Inflammatory macrophage treated with lipopolysaccharide for 4 hours (primary cell): Measurements from ENCODE around the gene RTN4RL1.

Experiments
- DNase-seq: peaks from one replicate; pipeline ENCODE4 v3.0.0-alpha.2; 2020

Gene RTN4RL1

DNA sequence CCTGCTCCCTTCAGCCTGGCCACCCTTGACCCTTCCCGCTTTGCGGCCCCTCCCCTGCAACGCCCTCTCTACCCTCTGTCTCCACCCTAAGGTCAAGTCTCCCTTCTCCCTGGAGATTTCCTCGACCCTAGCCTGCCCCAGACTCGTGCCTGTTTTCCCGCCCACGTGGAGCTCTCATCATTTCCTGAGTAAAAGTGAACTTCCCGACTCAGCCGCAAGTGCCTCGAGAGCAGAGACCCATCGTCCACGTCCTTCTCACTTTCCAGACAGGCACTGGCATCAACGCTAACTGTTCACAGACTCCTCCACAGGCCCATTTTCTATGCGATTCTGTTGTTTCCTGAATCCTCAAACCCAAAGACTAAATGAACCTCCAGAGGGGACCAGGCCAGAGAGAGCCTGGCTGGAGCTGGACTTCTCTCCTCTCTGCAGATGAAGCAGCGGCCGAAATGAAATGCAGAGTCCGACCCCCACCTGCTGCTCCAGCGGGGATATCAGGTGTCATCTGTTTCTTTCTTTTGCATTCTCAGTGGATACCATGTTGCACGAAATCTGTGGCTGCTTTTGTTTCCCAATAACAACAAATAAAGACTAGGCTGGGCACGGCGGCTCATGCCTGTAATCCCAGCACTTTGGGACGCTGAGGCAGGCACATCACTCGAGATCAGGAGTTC, 52.5 kb downstream of the RTN4RL1 start:
- peak; percentile 81 for DNase-seq

DNA sequence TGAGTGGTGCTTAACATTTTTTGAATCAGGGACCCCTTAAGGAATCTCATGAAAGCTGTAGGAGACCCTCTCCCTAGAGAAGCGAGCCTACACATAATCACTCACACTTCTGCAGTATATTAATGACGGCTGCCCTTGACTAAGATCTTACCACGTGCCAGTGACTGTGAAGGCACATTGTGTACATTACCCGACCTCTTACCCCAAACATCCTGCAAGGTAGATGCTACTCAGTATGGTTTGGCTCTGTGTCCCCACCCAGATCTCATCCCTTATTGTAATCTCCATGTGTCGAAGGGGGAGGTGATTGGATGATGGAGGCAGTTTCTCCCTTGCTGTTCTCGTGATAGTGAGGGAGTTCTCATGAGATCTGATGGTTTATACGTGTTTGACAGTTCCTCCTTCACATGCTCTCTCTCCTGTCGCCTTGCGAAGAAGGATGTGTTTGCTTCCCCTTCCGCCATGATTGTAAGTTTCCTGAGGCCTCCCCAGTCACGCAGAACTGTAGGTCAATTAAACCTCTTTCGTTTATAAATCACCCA, 54.2 kb downstream of the RTN4RL1 start:
- DNase-seq = no peak

- DNase-seq = no peak
Measured at GRCh38 chr17:1969712-1970111, 55.4 kb downstream of the RTN4RL1 start.

- DNase-seq = no peak
Measured at GRCh38 chr17:1967213-1967612, 57.9 kb downstream of the RTN4RL1 start.

DNA sequence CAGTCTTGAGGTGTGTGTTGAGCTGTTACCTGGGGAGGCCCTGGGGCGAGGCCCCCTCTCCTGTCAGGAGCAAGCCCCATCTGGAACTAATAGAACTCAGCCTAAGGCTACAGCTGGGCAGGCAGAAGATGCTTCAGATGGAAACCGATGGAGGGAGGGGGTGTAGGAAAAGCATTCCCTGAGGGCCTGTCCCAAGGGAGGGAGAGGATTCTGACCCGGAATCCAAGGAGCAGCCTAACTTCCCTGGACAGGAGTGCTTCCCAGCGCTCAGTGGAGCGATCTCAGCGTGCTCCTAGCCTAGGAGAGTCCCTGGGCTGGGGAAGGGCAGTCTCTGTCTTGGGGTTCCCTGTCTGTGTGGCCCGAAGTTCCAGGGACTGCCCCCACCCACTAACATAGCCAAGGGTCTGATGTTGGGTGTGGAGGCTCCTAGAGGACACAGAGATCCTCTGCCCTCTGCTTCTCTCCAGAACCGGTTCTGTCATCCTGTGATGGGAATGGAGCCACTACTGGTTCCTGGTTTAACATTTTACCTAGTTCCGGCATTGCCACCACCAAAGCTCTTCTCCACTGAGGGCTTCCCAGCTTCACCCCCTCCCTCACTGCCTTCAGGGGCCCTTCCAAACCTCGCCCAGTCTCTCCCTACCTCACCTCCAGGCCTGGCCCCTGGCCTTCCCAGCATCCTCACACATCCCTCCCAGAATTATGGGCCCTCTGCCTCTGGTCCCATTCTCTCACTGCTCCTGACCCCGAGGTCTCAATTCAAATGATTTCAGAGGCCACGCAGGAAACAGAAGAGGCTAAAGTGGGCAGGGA, 58.7 kb downstream of the RTN4RL1 start:
- no peak for DNase-seq

DNA sequence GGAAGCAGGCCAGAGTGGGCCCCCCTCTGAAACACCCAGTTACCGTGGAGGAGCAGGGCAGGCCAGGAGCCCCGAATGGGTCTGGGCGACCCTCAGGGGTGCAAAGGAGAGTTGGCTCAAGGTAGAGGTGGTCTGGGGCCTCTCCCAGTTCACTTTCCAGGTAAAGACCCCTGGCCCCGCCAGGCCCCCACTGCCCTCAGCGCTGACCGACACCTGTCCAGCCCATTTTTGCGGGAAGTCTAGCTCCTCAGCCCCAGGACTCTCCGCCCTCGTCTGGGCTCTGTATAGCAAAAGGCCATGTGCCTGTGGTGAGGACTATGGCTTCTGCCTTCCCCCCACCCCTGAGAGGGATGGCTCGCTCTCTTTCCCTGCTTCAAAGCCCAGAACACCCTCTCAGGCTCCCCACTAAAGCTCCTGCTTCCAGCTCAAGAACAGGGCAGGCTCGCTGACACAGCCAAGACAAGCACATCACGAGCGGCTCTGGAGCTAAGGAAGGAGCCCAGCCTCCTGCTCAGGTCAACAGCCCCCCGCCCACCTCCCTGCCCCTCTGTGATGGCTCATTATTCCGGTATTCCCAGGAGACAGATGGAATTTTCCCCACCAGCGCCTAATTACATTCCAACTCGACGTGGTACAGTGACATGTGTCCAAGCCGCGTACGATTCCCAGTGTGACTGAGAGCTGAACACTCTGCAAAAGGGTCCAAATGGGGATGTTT, 59.4 kb downstream of the RTN4RL1 start:
- no peak for DNase-seq

DNA sequence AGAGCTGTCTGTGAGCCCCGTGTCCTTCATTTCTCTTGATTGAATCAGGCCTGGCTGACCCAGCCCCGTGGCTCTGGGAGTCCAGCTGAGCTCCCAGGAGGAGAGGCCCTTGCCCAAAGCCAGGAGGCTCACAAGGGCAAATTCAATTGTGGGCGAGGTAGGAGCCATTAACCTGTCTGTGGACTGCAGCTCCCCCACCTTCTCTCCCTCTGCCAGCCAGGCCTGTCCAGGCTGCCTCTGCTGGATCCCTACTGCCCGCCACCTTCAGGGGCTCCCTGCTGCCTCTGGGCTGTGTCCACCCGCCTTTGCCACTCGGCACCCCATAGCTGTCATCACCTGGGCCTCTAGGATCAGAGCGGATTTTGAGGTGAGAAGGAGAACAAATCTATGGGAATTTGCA, 61.9 kb downstream of the RTN4RL1 start:
- no peak for DNase-seq

DNA sequence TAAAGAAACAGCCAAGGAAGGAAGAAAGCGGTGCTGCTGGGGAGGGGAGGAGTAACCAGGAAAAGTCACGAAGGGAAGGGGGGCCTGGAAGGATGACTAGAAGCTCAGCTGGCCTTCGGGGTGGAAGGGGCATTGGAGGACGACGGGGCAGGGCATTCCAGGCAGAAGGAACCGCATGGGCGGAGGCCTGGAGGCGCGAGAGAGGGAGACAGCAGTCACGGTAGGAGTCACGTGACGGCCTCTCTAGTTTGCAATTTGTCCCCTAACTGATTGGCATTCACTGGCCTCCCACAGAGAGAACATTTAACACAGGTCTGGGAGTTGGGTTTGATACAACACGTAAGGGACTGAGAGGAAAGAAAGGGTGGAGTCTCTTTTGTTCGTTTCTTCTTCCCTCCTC, 63.9 kb downstream of the RTN4RL1 start:
- no peak for DNase-seq

- DNase-seq = no peak
Measured at GRCh38 chr17:1960545-1960912, 64.6 kb downstream of the RTN4RL1 start.

- DNase-seq = no peak
Measured at GRCh38 chr17:1959871-1960544, 65.1 kb downstream of the RTN4RL1 start.

DNA sequence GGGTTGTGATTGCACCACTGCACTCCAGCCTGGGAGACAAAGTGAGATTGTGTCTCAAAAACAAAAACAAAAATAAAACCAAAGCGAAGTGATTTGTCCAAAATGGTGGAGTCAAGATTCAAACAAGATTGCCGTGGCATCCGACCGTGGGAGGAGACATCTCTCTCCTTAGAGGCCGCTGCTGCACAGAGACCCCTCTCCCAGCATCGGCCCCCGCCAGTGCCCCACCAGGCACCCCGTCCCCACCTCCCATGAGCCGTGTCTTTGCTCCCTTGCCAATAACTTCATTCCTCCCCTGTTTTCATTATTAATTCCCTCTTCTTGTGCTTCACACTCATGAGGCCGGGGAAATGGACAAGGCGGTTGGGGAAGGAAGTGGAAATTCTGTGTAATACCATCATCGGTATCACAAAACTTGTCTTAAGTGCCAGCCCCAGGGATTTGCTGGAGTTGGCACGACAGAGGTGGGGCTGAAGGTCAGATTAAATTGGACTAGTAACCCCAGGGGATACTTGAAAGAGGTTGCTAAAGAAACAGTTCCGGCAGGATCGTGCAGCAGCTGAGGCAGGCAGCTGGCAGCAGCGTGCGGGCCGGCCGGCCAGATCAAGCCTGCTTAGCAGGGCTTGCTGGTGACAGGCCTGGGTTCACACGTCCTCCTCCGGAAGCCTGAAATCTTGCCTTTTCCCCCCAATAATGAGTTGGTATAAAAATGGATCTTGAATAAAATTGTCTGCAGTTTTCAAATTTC, 66.8 kb downstream of the RTN4RL1 start:
- DNase-seq = no peak

- DNase-seq = no peak
Measured at GRCh38 chr17:1957037-1957436, 68.1 kb downstream of the RTN4RL1 start.

DNA sequence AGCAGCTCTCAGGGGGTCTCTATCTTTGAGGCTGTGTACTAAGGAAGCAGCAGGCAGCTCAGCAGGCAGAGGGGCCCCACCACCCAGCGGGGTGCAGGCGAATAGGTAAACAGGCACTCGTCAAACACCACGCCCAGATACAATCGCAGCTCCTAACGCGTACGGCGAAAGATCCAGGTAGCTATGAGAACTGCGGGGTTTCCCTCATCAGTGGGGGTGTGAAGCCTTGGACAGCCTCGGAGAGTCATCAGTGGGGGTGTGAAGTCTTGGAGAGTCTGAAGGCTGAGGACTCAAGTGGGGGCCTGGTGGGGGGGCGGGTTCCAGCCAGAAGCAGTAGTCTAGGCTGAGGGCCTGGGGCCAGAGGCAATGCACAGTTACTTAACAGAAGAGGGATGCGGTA, 69.0 kb downstream of the RTN4RL1 start:
- no peak for DNase-seq

DNA sequence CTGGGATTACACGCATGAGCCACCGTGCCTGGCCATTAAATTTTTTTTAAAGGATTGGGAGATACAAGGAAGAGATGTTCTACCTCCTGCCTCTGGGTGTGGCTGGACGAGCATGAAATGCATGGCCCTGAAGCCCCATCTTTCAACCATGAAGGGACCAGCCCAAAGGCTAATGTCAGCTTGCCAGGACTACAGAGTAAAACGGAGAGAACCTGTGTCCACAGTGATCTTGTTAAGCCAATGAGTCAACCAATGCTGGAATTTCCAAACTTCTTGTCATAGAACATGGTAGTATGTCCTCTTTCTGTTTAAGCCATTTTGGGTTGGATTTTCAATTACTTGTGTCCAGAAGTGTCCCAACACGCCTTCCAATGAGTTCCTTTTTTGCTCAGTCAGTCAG, 71.3 kb downstream of the RTN4RL1 start:
- peak; percentile 50 for DNase-seq

DNA sequence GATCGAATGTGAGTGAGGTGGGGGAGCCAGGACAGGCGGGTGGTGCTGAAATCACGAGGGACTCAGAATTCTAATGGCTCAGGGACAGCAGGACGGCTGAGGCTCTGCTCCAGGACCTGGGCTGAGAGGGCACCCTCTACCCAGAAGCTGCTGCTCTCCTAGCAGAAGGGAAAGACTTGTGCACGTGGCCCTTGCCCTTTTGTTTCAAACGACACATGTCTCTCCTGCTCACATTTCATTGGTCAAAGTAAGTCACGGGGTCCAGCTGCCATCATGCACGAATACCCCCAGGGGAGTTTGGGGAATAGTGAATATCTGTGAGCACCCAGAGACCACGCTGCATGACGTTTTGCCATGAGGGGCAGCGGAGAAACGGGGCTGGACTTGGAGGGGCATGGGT, 73.2 kb downstream of the RTN4RL1 start:
- DNase-seq = no peak

- no peak for DNase-seq
Measured at GRCh38 chr17:1949754-1950153, 75.4 kb downstream of the RTN4RL1 start.

GRCh38 chr17:1948517-1948825, 76.7 kb downstream of the RTN4RL1 start:
- DNase-seq = no peak

- no peak for DNase-seq
Measured at GRCh38 chr17:1947743-1948516, 77.2 kb downstream of the RTN4RL1 start.

DNA sequence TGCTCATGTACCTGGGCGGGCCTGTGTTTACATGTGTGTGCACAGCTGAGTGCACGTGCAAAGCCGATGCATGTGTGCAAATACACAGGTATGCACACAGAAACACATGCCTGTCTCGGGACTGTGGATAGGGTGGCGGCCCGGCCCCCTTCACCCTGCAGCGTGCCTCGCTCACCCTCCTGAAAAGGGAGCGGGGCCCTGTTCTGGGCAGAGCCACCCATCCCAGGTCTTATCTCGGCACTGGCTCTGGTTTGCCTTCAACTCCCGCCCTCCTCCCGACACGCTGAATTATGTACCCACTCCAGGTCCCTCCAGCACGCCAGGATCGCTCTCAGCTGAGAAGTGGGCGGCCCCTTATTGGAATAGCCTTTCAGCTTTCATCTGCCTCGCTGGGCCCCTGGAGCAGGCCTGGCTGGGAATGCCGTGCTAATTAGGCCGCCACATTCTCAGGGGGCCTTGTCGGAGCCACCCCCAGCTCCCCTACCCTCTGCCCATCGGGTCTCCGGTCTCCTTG, 77.8 kb downstream of the RTN4RL1 start:
- no peak for DNase-seq

GRCh38 chr17:1946021-1946932, 78.9 kb downstream of the RTN4RL1 start:
- DNase-seq = no peak
